Measurements from ENCODE around the gene XYLB. TPM values are rescaled to one million over a fixed set of nuclear protein-coding genes. Genes with fewer than 3 reads are reported as not detected.

XYLB gene
- total and polyA plus RNA-seq, 11 donors: 0.23 to 2.9 (median 0.61) TPM

GRCh38 chr3:38314112-38314763 lies 32.3 kb upstream of the XYLB start:
- WGBS, 4 donors: 34 to 52% (median 47%) methylated on average over 4 of the region's 4 CpGs
- H3K4me3 ChIP-seq: no peak overlapping the region
- DNase-seq: no peak
- H3K36me3 ChIP-seq: no peaks in the 10 kb centered on the region
- intact Hi-C loops (cut with DNase I): no loop called here
- no peak for ATAC-seq
- H3K9me3 ChIP-seq: no peaks in the 10 kb centered on the region
- H3K27ac ChIP-seq: no peak overlapping the region
- TF ChIP-seq POLR2A (IDR thresholded peaks at IDR 0.05) (no peak), CTCF (IDR thresholded peaks at IDR 0.05) (no peak)
- peaks cover 0 to 4% (median 0%) of the 10 kb centered on the region in 12 donors for H3K4me1 ChIP-seq
- no peaks in the 10 kb centered on the region for H3K27me3 ChIP-seq

DNA sequence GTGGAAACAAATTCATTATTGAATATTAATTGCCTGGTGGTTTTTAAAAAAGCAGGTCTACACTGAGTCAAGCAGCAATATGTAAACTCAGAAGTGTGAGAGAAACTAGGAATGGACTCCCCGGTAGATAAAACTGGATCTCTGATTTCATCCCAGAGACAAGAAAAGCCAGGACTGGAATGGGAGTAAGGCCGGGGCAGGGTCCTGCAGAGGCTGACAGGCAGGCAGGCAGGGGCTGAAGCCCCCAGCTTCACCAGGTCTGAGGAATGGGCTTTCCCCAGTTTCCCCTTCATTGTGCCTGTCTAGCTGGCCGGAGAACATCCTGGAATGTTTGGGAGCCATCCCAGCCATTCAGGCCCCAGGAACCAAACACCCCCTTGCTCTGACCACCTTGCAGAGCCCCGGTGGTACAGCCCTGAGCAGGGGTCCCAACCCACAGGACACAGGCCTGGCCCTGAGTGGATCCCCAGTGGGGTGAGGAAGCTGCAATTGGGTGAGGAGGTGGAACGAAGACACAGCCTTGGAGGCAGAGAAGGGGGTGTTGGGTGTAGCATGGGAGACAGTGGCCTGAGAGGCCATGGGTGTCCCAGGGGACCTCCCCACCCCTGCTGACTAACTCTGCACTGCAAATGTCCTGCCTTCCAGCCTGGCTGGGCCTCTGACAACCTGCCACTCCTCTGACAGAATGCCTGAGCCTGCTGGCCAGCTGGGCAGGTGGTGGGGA lies 31.7 kb upstream of the XYLB start:
- H3K36me3 ChIP-seq: no peaks in the 10 kb centered on the region
- ATAC-seq (no peak), DNase-seq (no peak)
- H3K27me3 ChIP-seq: no peaks in the 10 kb centered on the region
- H3K4me3 ChIP-seq: no peak overlapping the region
- no peak for TF ChIP-seq CTCF (IDR thresholded peaks at IDR 0.05)
- TF ChIP-seq POLR2A (IDR thresholded peaks at IDR 0.05): no peak
- intact Hi-C loops (cut with DNase I): no loop called here
- H3K27ac ChIP-seq: no peak overlapping the region
- H3K4me1 ChIP-seq: peaks cover 0 to 4% (median 0%) of the 10 kb centered on the region in 12 donors
- H3K9me3 ChIP-seq: no peaks in the 10 kb centered on the region
- WGBS, 4 donors: 74 to 83% (median 77%) methylated on average over 5 of the region's 5 CpGs

DNA sequence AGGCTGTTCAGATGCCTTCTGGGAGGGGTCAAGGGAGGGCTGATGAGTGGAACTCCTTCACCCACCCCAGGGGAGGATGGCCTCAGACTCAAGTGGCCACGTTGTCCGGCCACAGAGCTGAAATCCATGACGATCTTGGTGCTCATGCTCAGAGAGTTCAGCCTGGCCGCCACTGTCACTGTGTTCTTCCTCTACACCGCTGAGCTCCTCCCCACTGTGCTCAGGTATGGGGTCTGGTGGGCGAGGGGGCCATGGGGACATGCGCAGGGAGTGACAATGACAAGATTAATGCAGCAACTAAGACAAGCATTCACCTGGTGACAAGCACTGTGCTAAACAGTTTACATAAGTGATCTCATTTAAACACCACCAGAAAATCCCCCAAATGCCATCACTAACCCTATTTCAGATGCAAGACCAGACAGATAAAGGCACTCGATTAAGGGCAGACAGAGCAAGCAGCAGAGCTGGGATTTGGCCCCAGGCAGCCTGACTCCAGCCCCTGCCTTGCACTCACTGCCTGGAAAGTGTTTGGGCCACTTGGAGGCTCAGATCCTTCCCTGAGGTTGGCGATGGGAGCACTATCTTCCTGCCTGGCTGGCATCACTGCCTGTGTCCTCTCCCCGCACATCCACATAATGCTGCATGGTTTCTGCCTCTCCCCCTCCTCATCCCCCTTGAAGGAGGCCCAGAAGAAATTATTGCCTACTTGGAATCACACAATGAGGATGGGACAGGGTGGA lies 30.9 kb upstream of the XYLB start:
- Histone ChIP-seq H3K27ac (no peak overlapping the region), H3K4me1 (peaks cover 0 to 4% (median 0%) of the 10 kb centered on the region in 12 donors), H3K36me3 (no peaks in the 10 kb centered on the region), H3K9me3 (no peaks in the 10 kb centered on the region), H3K27me3 (no peaks in the 10 kb centered on the region), H3K4me3 (no peak overlapping the region)
- no peak for ATAC-seq
- no peak for DNase-seq
- WGBS, 4 donors: 84 to 90% (median 87%) methylated on average over 10 of the region's 10 CpGs
- intact Hi-C loops (cut with DNase I): no loop called here
- TF ChIP-seq POLR2A (IDR thresholded peaks at IDR 0.05): no peak
- no peak for TF ChIP-seq CTCF (IDR thresholded peaks at IDR 0.05)
